NOMO-1 treated with DMSO at 0.1 percent for 48 hours (cell line): ENCODE measurements around the gene KCNN4.

ENCODE experiments used
- DNase-seq: peaks from one replicate; lab custom pipeline; 2025; ENCODE audit not compliant: unreplicated experiment; lab: John Stamatoyannopoulos, UW

Gene KCNN4

GRCh38 chr19:43799502-43800142 lies 18.8 kb upstream of the KCNN4 start:
- DNase-seq, result no peak

- peak; percentile 11 for DNase-seq
Observed at GRCh38 chr19:43798546-43799409, 18.0 kb upstream of the KCNN4 start.

GRCh38 chr19:43798026-43798545 lies 17.3 kb upstream of the KCNN4 start:
- no peak for DNase-seq

GRCh38 chr19:43797556-43797955 lies 16.8 kb upstream of the KCNN4 start:
- DNase-seq, result no peak

- DNase-seq, result no peak
Observed at GRCh38 chr19:43797118-43797517, 16.3 kb upstream of the KCNN4 start.

GRCh38 chr19:43790587-43790986 lies 9.8 kb upstream of the KCNN4 start:
- DNase-seq, result peak; percentile 27

- peak; percentile 58 for DNase-seq
Observed at GRCh38 chr19:43789029-43789428, 8.3 kb upstream of the KCNN4 start.

- no peak for DNase-seq
Observed at GRCh38 chr19:43786665-43787064, 5.9 kb upstream of the KCNN4 start.

GRCh38 chr19:43784981-43785808 lies 4.4 kb upstream of the KCNN4 start:
- DNase-seq, result peak; percentile 71

GRCh38 chr19:43784241-43784980 lies 3.6 kb upstream of the KCNN4 start:
- peak; percentile 46 for DNase-seq

GRCh38 chr19:43783636-43784035 lies 2.9 kb upstream of the KCNN4 start:
- DNase-seq, result no peak

GRCh38 chr19:43782689-43783231 lies 2.0 kb upstream of the KCNN4 start:
- no peak for DNase-seq

- DNase-seq, result no peak
Observed at GRCh38 chr19:43782311-43782660, 1.5 kb upstream of the KCNN4 start.

GRCh38 chr19:43781630-43782310 lies 997 bp upstream of the KCNN4 start:
- DNase-seq, result no peak

GRCh38 chr19:43779820-43780219 lies 953 bp downstream of the KCNN4 start:
- peak; percentile 50 for DNase-seq

GRCh38 chr19:43779147-43779819 lies 1.5 kb downstream of the KCNN4 start:
- DNase-seq, result peak; percentile 12

GRCh38 chr19:43778651-43779050 lies 2.1 kb downstream of the KCNN4 start:
- DNase-seq, result no peak

GRCh38 chr19:43777163-43777695 lies 3.5 kb downstream of the KCNN4 start:
- DNase-seq, result peak; percentile 70

- no peak for DNase-seq
Observed at GRCh38 chr19:43776286-43776685, 4.5 kb downstream of the KCNN4 start.
